GM21529 (cell line): ENCODE measurements around the gene GTF2E1.

Source experiments
- ATAC-seq: cut with Tn5 transposase; IDR thresholded peaks from one replicate; pipeline ENCODE4 v1.9.1; 2021; ENCODE audit not compliant: unreplicated experiment

GTF2E1 gene

GRCh38 chr3:120796976-120797375 is 54.4 kb downstream of the GTF2E1 start:
- ATAC-seq, result no peak

- ATAC-seq, result no peak
Measured at GRCh38 chr3:120797857-120798256, 55.3 kb downstream of the GTF2E1 start.

GRCh38 chr3:120798346-120798745 is 55.8 kb downstream of the GTF2E1 start:
- ATAC-seq, result no peak

GRCh38 chr3:120800625-120801024 is 58.1 kb downstream of the GTF2E1 start:
- ATAC-seq, result no peak

GRCh38 chr3:120801484-120801883 is 58.9 kb downstream of the GTF2E1 start:
- ATAC-seq, result peak; percentile 67

GRCh38 chr3:120802916-120803315 is 60.4 kb downstream of the GTF2E1 start:
- no peak for ATAC-seq

- ATAC-seq, result no peak
Measured at GRCh38 chr3:120816728-120817127, 74.2 kb downstream of the GTF2E1 start.

GRCh38 chr3:120820748-120821147 is 78.2 kb downstream of the GTF2E1 start:
- ATAC-seq, result no peak

- ATAC-seq, result no peak
Measured at GRCh38 chr3:120821426-120821825, 78.9 kb downstream of the GTF2E1 start.

- ATAC-seq, result no peak
Measured at GRCh38 chr3:120823156-120823555, 80.6 kb downstream of the GTF2E1 start.

- ATAC-seq, result no peak
Measured at GRCh38 chr3:120824613-120825012, 82.1 kb downstream of the GTF2E1 start.

GRCh38 chr3:120828796-120829195 is 86.3 kb downstream of the GTF2E1 start:
- no peak for ATAC-seq

GRCh38 chr3:120831066-120831465 is 88.5 kb downstream of the GTF2E1 start:
- ATAC-seq, result no peak
